ENCODE results near the gene PLCH2.

PLCH2 gene

GRCh38 chr1:2473198-2473597 is 2.9 kb upstream of the PLCH2 start:
- no peaks in the 10 kb centered on the region for H3K9me3 ChIP-seq (ENCODE audit: low read length)
- H3K4me3 ChIP-seq (ENCODE audit: low read depth, low read length, poor library complexity, severe bottlenecking) = no peak overlapping the region
- H3K79me2 ChIP-seq (ENCODE audit: insufficient read depth, low read length) = no peaks in the 10 kb centered on the region
- H3K27me3 ChIP-seq (ENCODE audit: insufficient read depth, low read length) = no peaks in the 10 kb centered on the region
- H3K27ac ChIP-seq (ENCODE audit: low read depth, low read length, poor library complexity, severe bottlenecking) = no peak overlapping the region
- H3K4me1 ChIP-seq (ENCODE audit: insufficient read depth, low read length, severe bottlenecking) = no peaks in the 10 kb centered on the region
- no peak overlapping the region for H3K4me2 ChIP-seq (ENCODE audit: low read length)
- no peaks in the 10 kb centered on the region for H3K9me2 ChIP-seq (ENCODE audit: low read depth, low read length)
- TF ChIP-seq EZH2 (IDR thresholded peaks at IDR 0.05; ENCODE audit: borderline replicate concordance, low read length) (no peak), CTCF (IDR thresholded peaks at IDR 0.05; ENCODE audit: low read length) (no peak)
- no peak overlapping the region for H2AFZ ChIP-seq (ENCODE audit: low read length)
- no peaks in the 10 kb centered on the region for H4K20me1 ChIP-seq (ENCODE audit: insufficient read depth, low read length)
- no peaks in the 10 kb centered on the region for H3F3A ChIP-seq (ENCODE audit: insufficient read depth, low read length)
- no peaks in the 10 kb centered on the region for H3K36me3 ChIP-seq (ENCODE audit: insufficient read depth, low read length)
- no peak overlapping the region for H3K9ac ChIP-seq (ENCODE audit: low read length)

GRCh38 chr1:2474104-2474844 is 1.8 kb upstream of the PLCH2 start:
- no peaks in the 10 kb centered on the region for H3F3A ChIP-seq (ENCODE audit: insufficient read depth, low read length)
- H4K20me1 ChIP-seq (ENCODE audit: insufficient read depth, low read length) = no peaks in the 10 kb centered on the region
- H3K4me2 ChIP-seq (ENCODE audit: low read length) = no peak overlapping the region
- H2AFZ ChIP-seq (ENCODE audit: low read length) = no peak overlapping the region
- no peak overlapping the region for H3K4me3 ChIP-seq (ENCODE audit: low read depth, low read length, poor library complexity, severe bottlenecking)
- H3K27me3 ChIP-seq (ENCODE audit: insufficient read depth, low read length) = no peaks in the 10 kb centered on the region
- no peaks in the 10 kb centered on the region for H3K79me2 ChIP-seq (ENCODE audit: insufficient read depth, low read length)
- no peak overlapping the region for H3K27ac ChIP-seq (ENCODE audit: low read depth, low read length, poor library complexity, severe bottlenecking)
- H3K4me1 ChIP-seq (ENCODE audit: insufficient read depth, low read length, severe bottlenecking) = no peaks in the 10 kb centered on the region
- no peak for TF ChIP-seq EZH2 (IDR thresholded peaks at IDR 0.05; ENCODE audit: borderline replicate concordance, low read length)
- TF ChIP-seq CTCF (IDR thresholded peaks at IDR 0.05; ENCODE audit: low read length) = no peak
- no peaks in the 10 kb centered on the region for H3K9me2 ChIP-seq (ENCODE audit: low read depth, low read length)
- H3K36me3 ChIP-seq (ENCODE audit: insufficient read depth, low read length) = no peaks in the 10 kb centered on the region
- H3K9ac ChIP-seq (ENCODE audit: low read length) = no peak overlapping the region
- H3K9me3 ChIP-seq (ENCODE audit: low read length) = no peaks in the 10 kb centered on the region

- Histone ChIP-seq H3K36me3 (ENCODE audit: insufficient read depth, low read length) (no peaks in the 10 kb centered on the region), H4K20me1 (ENCODE audit: insufficient read depth, low read length) (no peaks in the 10 kb centered on the region), H3K4me1 (ENCODE audit: insufficient read depth, low read length, severe bottlenecking) (no peaks in the 10 kb centered on the region), H3F3A (ENCODE audit: insufficient read depth, low read length) (no peaks in the 10 kb centered on the region), H3K4me2 (ENCODE audit: low read length) (no peak overlapping the region), H3K9ac (ENCODE audit: low read length) (no peak overlapping the region), H3K9me2 (ENCODE audit: low read depth, low read length) (no peaks in the 10 kb centered on the region), H3K27ac (ENCODE audit: low read depth, low read length, poor library complexity, severe bottlenecking) (no peak overlapping the region), H2AFZ (ENCODE audit: low read length) (no peak overlapping the region), H3K27me3 (ENCODE audit: insufficient read depth, low read length) (no peaks in the 10 kb centered on the region), H3K9me3 (ENCODE audit: low read length) (no peaks in the 10 kb centered on the region), H3K79me2 (ENCODE audit: insufficient read depth, low read length) (no peaks in the 10 kb centered on the region), H3K4me3 (ENCODE audit: low read depth, low read length, poor library complexity, severe bottlenecking) (no peak overlapping the region)
- TF ChIP-seq EZH2 (IDR thresholded peaks at IDR 0.05; ENCODE audit: borderline replicate concordance, low read length) = no peak
- no peak for TF ChIP-seq CTCF (IDR thresholded peaks at IDR 0.05; ENCODE audit: low read length)
These were observed 1.1 kb upstream of the PLCH2 start for GRCh38 chr1:2474933-2475371.
